HuH-7.5 (cell line): Measurements from ENCODE around the gene LILRB2.
A peak's percentile ranks its signal among the peaks of the same experiment; 100 is the strongest.
"Not testable (repeated sequence)": the region's sequence is repeated elsewhere in the genome, so short reads cannot be mapped to it uniquely, and the experiment has no call there.

Source experiments
- DNase-seq: peaks from one replicate; pipeline ENCODE4 v3.0.0; 2011; ENCODE audit warnings: low spot score

Gene LILRB2

GRCh38 chr19:54240372-54241336 is 40.3 kb downstream of the LILRB2 start:
- DNase-seq, result not testable (repeated sequence)

- DNase-seq, result not testable (repeated sequence)
Observed at GRCh38 chr19:54239491-54240371, 41.2 kb downstream of the LILRB2 start.

GRCh38 chr19:54233941-54234340 is 47.0 kb downstream of the LILRB2 start:
- DNase-seq, result no peak

GRCh38 chr19:54231077-54231931 is 49.6 kb downstream of the LILRB2 start:
- peak; percentile 81 for DNase-seq

- DNase-seq, result no peak
Observed at GRCh38 chr19:54230031-54230430, 50.9 kb downstream of the LILRB2 start.

GRCh38 chr19:54229146-54229545 is 51.8 kb downstream of the LILRB2 start:
- DNase-seq, result no peak

GRCh38 chr19:54224619-54225018 is 56.3 kb downstream of the LILRB2 start:
- DNase-seq, result not testable (repeated sequence)

- not testable (repeated sequence) for DNase-seq
Observed at GRCh38 chr19:54223937-54224281, 57.0 kb downstream of the LILRB2 start.
